ENCODE data around the gene CHMP1B.
"Not testable (repeated sequence)": the region's sequence is repeated elsewhere in the genome, so short reads cannot be mapped to it uniquely, and the experiment has no call there.

CHMP1B gene

GRCh38 chr18:11872479-11873136 lies 21.4 kb downstream of the CHMP1B start:
- peak; percentile 17 for DNase-seq

- no peak for DNase-seq
Measured at GRCh38 chr18:11873670-11874340, 22.6 kb downstream of the CHMP1B start.

GRCh38 chr18:11874676-11875075 lies 23.5 kb downstream of the CHMP1B start:
- no peak for DNase-seq

GRCh38 chr18:11877497-11878135 lies 26.4 kb downstream of the CHMP1B start:
- no peak for DNase-seq

- no peak for DNase-seq
Measured at GRCh38 chr18:11880586-11881304, 29.5 kb downstream of the CHMP1B start.

GRCh38 chr18:11882636-11883035 lies 31.4 kb downstream of the CHMP1B start:
- DNase-seq = no peak

GRCh38 chr18:11883153-11883552 lies 31.9 kb downstream of the CHMP1B start:
- no peak for DNase-seq

- no peak for DNase-seq
Measured at GRCh38 chr18:11884396-11885030, 33.3 kb downstream of the CHMP1B start.

GRCh38 chr18:11885278-11885947 lies 34.2 kb downstream of the CHMP1B start:
- no peak for DNase-seq

- no peak for DNase-seq
Measured at GRCh38 chr18:11886577-11887110, 35.4 kb downstream of the CHMP1B start.

GRCh38 chr18:11887328-11888128 lies 36.3 kb downstream of the CHMP1B start:
- DNase-seq = no peak

GRCh38 chr18:11888726-11889125 lies 37.5 kb downstream of the CHMP1B start:
- no peak for DNase-seq

- no peak for DNase-seq
Measured at GRCh38 chr18:11889284-11889683, 38.1 kb downstream of the CHMP1B start.

- no peak for DNase-seq
Measured at GRCh38 chr18:11891737-11892136, 40.5 kb downstream of the CHMP1B start.

- not testable (repeated sequence) for DNase-seq
Measured at GRCh38 chr18:11892438-11892837, 41.2 kb downstream of the CHMP1B start.

GRCh38 chr18:11897781-11898180 lies 46.6 kb downstream of the CHMP1B start:
- DNase-seq = no peak

GRCh38 chr18:11899063-11899462 lies 47.9 kb downstream of the CHMP1B start:
- DNase-seq = no peak

GRCh38 chr18:11901826-11902438 lies 50.7 kb downstream of the CHMP1B start:
- DNase-seq = no peak

GRCh38 chr18:11902522-11903292 lies 51.5 kb downstream of the CHMP1B start:
- DNase-seq = no peak

Data from CD4-positive, alpha-beta T cell treated with Interleukin-6 for 4 hours (primary cell).